HG02623 (cell line): Measurements from ENCODE around the gene LACTB.
"Not testable (repeated sequence)": the region's sequence is repeated elsewhere in the genome, so short reads cannot be mapped to it uniquely, and the experiment has no call there.

Source experiments
- ATAC-seq: cut with Tn5 transposase; IDR thresholded peaks from one replicate; pipeline ENCODE4 v1.9.1; 2021; ENCODE audit warnings: moderate library complexity; ENCODE audit not compliant: unreplicated experiment

LACTB gene

DNA sequence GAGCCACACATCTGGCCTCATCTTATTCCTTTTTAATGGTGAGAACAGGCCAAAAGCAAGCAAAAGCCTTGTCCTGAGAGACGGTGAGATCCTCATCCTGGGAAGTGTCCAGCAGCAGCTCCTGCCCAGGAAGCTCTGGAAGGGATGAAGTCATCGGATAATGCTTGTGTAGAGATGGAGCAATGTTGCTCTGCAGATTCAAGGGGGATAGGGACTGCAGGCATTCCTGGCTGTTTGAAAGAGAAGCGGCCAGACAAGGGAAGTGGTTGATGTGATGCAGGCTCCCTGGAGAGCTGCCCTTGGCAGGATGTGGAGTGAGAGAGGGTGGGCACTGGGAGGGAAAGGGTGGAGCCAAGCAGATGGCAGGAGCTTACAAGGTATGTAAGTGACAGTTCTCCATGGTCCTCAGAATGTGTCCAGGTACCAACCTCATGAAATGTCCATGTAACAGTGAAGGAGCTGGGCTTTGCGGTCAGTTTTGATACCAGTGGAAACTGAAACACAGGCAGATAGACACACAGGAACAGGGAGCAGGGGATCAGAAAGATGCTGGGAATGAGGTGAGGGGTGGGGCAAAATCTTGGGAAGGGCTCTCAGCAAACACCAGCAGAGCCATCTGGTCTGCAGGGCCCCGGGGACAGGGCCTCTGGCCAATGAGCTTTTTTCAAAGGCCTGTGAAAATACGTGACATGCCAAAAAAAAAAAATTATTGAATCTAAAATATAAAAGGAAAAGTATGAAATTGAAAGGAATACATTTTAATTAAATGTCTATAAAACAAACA, 32.2 kb upstream of the LACTB start:
- no peak for ATAC-seq

DNA sequence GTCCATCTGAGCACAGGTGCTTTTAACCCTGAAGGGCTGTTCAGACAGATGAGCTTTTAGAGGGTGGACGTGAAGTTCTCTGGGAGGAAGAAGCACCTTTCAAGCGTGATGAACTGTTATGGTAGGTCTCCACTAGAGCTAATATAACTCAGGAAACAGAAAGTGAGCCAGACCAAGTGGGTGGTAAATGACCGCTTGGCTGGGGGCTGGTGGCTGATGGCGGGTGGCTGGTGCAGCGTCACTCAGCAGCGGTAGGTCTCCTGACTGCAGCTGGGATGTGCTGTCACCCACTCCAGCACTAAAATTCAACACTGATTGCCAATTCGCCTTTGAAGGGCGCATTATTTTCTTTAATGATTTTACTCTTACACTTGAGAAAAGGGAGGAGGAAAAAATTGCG, 31.2 kb upstream of the LACTB start:
- no peak for ATAC-seq

DNA sequence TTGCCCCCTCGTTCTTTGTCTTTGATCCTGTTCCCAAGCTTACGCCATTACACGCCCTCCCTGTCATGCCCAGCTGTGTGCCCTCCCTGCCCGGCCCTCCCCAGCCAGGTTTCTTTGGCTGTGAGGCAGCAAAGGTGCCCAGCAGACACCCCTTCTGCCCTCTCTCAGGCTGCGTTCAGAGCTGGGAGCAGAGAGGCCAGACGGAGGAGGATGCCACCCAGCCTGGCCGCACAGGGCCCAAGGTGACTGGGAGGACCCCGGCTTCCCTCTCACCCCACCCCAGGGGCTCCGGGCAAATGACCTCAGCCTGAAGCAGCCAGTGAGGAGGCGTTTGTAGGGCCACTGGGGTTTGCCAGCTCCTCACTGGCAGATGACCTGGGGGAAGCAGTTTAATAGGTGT, 30.8 kb upstream of the LACTB start:
- no peak for ATAC-seq

DNA sequence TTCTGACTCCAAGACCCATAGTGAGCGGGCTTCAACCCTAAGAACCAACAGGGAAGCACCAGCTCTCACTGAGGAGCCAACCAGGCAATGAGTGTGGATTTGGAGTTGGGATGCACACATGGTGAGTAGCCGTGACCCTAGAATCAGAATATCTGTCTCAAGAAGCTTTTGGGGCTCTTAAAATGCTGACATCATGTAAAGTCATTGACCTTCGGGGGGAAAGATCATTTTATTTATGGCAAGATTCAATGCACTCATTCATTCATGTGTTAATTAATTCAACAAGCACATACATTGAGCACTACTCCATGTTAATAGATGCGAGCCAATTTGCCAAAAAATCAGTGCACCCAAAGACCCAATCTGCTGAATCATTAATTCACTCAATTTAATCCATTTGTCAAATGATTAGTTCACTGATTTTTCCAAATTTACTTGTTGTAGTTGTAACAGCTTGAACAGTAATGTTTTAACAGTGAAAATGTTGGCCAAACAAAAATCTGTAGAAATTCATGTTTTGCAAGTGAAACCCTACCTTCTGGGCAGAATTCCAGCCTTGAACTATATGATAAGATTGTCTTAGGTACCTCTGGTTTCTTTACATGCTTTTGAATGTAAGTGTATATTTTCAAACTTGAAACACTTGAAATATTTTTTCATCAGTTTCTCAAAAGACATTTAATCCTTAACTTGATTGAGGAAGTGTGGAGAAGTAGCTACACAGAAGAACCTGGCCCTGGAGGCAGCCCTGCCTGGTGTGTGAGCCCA, 29.8 kb upstream of the LACTB start:
- no peak for ATAC-seq

DNA sequence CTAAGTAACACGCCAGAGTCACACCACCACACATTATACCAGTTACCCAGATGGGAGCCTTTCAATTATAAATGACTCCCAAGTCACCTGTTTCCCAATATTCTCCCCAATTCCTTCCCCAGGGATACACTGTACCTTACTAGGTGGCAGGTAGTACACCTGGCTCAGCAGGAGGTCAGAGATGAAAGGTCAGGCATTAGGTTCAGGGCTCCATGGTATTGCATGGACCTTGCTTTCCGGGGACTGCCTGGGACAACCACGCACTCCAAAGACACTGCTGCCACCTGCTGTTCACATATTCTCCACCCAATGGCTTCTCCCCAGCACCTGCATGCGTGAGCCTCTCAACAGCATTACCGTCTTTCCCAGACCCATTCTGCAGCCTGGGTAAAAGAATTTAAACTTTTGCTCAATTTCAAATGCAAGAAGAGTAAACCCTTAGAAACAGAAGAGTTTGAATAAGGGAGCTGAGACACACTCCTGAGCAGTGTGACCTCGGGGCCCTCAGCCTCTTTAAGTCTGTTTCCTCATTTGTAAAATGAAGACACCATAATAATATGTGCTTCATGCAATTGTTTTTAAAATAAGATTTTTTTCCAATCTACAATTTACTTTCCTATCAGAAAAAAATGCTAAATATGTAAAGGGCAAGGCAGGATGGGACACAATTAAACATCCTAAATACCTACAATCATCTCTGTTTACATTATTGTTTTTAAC, 28.0 kb upstream of the LACTB start:
- no peak for ATAC-seq

DNA sequence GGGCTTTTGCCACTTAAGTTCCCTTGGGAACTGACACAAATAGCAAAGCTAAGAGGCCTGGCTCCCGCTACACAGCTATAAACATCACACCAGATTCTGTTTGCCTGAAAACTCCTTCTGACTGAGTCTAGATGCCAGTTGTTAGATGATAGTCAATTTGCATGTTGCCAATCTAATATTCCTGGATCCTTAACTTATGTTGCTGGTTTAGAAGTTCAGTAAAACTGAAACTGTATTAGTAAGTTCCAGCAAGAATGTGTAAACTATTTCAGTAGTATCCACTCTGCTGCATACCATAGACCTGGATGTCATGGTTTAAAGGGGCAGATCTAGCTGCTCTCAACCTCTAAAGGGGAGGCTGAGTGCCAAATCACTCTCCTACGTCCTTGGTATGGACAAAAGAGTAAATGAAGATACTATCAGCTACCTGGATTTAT, 27.1 kb upstream of the LACTB start:
- ATAC-seq, result no peak

DNA sequence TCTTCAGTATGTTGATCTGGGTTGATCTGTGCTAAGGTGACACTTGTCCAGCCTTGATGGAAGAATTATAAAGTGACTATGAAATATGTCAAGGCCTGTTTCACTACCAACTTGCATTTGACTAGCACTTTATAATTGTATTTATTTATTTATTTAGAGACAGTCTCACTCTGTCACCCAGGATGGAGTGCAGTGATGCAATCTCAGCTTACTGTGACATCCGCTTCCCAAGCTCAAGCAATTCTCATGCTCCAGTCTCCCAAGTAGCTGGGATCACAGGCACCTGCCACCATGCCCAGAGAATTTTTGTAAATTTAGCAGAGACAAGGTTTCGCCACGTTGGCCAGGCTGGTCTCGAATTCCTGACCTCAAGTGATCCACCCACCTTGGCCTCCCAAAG, 25.5 kb upstream of the LACTB start:
- no peak for ATAC-seq

DNA sequence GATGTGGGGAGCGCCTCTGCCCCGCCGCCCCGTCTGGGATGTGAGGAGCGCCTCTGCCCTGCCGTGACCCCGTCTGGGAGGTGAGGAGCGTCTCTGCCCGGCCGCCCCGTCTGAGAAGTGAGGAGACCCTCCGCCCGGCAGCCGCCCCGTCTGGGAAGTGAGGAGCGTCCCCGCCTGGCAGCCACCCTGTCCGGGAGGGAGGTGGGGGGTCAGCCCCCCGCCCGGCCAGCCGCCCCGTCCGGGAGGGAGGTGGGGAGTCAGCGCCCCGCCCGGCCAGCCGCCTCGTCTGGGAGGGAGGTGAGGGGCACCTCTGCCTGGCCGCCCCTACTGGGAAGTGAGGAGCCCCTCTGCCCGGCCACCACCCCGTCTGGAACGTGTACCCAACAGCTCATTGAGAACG, 22.8 kb upstream of the LACTB start:
- ATAC-seq, result not testable (repeated sequence)

DNA sequence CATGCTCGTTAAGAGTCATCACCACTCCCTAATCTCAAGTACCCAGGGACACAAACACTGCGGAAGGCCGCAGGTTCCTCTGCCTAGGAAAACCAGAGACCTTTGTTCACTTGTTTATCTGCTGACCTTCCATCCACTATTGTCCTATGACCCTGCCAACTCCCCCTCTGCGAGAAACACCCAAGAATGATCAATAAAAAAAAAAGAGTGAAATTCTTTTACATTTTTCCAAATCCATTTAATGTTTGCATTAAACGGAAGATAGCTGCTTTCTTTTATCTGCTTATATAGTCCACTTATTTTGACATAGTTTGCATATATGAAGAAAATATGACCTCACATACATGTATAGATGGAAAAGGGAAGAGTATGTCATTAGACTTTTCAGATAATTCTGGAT, 22.1 kb upstream of the LACTB start:
- ATAC-seq, result not testable (repeated sequence)

DNA sequence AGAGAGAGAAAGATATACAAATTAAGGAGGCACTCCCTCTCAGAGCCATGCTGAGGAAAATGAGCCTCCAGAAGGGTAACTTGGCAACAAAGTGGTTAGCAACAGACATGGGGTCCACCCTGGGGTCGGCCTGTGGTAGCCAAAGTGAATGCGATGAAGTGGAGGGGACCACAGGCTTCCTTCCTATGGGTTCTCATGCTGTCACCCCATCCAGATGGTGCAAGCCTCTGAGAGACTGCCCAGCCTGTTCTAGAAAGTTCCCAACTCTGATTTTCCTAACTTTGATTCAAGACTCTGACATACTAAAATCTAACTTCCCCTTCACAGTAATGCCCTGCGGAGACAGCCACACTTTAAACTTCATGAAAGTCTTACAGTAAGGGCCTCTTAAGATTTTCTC, 18.2 kb upstream of the LACTB start:
- ATAC-seq, result no peak

DNA sequence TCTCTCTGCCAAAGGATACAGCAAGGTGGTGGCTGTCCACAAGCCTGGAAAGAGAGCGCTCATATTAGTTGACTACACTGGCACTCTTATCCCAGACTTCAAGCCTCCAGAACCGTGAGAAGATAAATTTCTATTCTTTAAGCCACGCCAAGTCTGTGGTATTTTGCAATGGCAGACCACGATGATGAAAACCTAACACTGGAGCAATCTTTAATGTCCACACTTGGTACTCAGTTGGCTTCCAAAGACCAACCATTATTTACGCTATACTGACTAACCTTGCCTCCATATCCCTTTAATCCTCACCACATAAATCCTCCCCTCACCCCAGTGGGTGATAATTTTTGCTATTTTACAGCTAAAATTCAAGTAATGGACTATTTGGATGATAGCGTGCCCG, 16.9 kb upstream of the LACTB start:
- ATAC-seq, result no peak

DNA sequence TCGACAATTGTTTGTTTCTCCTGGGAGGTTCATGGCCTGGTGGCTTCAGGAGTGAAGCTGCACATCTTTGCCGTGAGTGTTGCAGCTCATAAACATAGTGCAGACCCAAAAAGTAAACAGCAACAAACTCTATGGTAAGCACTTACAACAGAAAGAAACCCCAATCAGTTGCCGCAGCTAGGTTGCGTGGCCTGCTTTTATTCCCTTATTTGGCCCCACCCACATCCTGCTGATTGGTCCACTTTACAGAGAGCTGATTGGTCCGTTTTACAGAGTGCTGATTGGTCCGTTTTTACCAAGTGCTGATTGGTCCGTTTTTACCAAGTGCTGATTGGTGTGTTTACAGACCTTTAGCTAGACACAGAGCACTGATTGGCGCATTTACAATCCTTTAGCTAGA, 16.3 kb upstream of the LACTB start:
- not testable (repeated sequence) for ATAC-seq

DNA sequence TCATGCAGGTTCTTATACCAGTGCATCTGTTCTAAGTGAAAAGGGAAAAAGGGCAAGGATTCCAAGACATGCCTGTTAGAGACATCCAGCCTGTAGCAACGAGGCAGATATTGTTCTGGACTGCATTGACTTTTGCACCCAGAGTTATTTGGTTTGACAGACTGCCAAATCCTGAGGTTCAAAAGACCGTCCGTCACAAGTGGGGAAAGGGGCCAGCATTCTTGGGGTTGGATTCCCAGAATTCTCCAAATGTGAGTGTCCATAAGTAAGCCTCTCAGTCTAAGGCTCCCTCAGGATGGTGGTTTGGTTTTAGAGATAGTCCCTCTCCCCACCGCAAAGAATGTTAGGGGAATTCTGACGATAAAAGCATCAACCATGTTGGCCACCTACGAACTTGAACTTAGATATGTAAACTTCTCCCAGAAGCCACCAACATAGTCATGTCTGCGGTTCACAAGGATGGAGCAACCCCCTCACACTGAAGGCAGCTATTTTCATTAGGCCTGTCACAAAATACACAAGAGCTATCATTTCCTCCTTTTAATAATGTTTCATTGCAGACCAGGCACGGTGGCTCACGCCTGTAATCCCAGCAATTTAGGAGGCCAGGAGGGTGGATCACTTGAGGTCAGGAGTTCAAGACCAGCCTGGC, 13.6 kb upstream of the LACTB start:
- no peak for ATAC-seq

DNA sequence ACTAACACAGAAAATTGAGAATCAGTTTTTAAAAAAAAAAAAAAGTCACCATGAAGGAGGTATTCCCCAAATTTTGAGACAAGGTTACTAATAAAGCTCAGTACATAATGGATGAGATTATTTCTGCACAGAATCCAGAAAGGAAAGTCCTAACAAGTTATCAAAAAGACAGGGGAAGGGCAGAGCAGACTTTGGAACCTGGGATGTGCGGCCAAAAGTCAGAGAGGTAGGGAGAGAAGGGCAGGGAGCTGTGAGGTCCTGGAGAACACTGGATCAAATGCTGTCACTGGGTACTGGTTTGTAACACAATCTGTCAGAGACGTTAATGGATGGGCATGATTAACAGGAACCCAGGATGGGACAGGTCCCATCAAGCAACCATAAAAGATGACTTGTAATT, 12.2 kb upstream of the LACTB start:
- ATAC-seq, result no peak

DNA sequence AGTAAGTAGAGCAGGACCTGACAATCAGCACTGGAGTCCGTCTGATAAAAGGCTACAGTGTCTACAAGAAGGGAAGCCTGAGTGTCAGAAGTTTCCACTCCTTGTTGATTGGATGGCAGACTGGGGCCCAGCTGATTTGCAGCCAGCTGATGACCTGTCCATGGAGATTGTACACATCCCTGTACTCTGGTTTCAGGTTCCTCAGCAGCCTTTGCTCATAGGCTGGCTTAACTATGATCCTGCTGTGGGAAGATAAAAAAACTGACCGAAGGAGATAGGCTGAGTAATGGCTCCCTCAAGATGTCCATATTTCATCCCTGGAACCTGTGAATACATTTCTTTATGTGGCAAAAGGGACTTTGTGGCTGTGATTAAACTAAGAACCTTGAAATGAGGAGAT, 11.7 kb upstream of the LACTB start:
- ATAC-seq, result no peak

DNA sequence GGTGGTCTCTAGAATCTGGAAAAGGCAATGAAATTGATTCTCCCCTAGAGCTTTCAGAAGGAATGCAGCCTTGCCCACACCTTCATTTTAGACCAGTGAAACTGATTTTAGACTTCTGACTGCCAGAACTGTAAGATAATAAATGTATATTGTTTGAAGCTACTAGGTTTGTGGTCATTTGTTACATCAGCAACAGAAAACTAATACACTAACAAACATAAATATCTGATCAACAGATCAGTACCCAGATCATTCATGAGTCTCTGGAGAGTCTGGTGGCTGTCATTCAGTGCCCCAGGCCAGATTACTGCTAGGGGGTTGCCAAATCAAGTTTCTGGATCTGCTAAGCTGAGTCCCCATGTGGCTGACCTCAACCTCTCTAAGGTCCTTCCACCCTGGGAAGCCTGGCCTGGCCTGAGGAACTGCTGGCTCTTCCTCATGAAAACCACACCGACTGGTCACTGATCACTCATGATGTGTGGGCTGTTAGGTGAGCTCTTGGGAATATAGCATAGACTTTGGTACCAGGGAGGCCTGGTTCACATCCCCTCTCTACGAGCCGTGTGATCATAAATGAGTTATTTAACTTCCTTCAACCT, 11.1 kb upstream of the LACTB start:
- ATAC-seq, result no peak

DNA sequence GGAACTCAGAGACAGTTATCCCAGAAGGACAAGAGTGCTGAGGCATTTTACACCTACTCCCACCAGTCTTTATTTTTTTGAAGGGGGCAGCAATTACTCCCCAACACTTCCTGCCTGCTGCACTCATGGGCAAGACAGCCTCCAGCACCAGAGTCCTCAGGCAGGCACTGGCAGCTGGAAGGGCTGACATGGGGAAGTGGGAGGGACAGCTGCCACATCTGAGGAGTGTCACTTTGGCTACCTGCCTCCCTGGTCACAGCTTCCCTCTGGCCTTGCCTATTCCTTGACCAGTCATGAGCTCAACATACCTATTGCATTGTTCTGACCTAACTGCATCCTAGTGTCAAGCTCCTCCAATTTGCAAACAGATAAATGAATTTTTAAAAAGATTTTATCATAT, 10.2 kb upstream of the LACTB start:
- ATAC-seq, result no peak

DNA sequence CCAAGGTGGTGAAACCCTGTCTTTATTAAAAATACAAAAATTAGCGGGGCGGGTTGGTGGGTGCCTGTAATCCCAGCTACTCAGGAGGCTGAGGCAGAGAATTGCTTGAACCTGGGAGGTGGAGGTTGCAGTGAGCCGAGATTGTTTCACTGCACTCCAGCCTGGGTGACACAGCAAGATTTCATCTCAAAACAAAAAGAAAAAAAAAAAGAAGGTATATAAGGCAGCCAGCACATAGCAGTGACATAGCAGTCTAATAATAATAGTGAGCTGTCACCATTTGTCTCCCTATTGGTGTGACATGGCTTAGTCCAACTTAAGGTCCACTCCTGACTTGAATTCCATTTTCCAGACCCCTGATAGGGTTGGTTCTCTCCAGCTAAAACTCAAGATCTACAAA, 8.8 kb upstream of the LACTB start:
- ATAC-seq, result no peak

DNA sequence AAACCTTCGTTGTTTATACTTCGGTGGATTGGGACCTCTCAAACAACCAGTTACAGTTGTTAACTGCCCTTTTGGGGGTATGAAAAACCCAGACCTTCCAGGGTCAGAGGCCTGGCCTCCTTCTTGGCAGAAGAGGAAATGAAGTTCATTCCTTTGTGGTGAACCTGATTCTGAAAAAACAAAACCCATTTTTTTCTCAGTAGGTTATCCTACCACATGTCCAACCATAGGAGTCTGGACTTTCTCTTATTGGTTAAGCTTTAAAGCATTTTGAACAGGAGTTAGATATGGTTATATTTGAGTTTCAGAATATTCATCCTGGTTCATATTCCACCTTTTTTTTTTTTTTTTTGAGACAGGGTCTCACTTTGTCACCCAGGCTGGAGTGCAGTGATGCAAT, 7.2 kb upstream of the LACTB start:
- ATAC-seq, result no peak

DNA sequence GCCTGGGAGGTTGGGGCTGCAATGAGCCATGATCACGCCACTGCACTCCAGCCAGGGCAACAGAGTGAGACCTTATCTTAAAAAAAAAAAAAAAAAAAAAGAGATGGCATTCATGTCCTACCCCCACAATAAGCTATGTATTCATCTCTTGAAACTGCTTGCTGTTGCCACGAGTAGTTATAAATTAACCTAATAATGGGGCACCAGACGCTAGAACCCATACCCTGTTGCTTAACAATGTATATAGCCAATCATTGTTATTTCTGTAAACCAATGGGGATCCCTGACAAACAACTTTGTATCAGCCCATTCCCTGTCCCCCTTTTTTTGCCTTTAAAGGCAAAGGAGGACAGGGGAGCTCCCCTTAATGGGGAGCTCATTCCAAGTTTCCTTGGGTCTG, 2.8 kb upstream of the LACTB start:
- no peak for ATAC-seq
